Neural progenitor cell (in vitro differentiated cells): ENCODE measurements around the gene TUT1.

ENCODE experiments used
- CTCF ChIP-seq: fragments of 200-600 bp; sonication (generic); IDR thresholded peaks from 2 replicates; pipeline ENCODE4 v1.5.1; 2017; ENCODE audit warnings: antibody characterized with exemption, mild to moderate bottlenecking
- EZH2 ChIP-seq: fragments of 200-600 bp; sonication (generic); IDR thresholded peaks from 2 replicates; pipeline ENCODE4 v1.6.1; 2017; ENCODE audit warnings: antibody characterized with exemption, mild to moderate bottlenecking, moderate library complexity
- EZH2phosphoT487 ChIP-seq: fragments of 200-600 bp; sonication (generic); IDR thresholded peaks from 2 replicates; pipeline ENCODE4 v1.6.1; 2017; ENCODE audit warnings: antibody characterized with exemption

GRCh38 chr11:62578541-62578940 lies 12.8 kb downstream of the TUT1 start:
- TF ChIP-seq EZH2: no peak
- no peak for TF ChIP-seq EZH2phosphoT487
- TF ChIP-seq CTCF: no peak
